Lower leg skin (tissue), 3 donors: ENCODE measurements around the gene TMEM94.

Experiments
- CTCF ChIP-seq, 3 donors: fragments of 450-650 bp; IDR thresholded peaks; one replicate each; pipeline ENCODE4 v1.5.1; 2016; ENCODE audit warnings: antibody characterized with exemption in 3 of 3, mild to moderate bottlenecking in 3 of 3, moderate library complexity in 2 of 3
- POLR2A ChIP-seq, 2 donors: fragments of 450-650 bp; IDR thresholded peaks; one replicate each; pipeline ENCODE4 v1.6.1; 2016 to 2017; ENCODE audit warnings: antibody characterized with exemption in 2 of 2, mild to moderate bottlenecking in 1 of 2, moderate library complexity in 1 of 2

DNA sequence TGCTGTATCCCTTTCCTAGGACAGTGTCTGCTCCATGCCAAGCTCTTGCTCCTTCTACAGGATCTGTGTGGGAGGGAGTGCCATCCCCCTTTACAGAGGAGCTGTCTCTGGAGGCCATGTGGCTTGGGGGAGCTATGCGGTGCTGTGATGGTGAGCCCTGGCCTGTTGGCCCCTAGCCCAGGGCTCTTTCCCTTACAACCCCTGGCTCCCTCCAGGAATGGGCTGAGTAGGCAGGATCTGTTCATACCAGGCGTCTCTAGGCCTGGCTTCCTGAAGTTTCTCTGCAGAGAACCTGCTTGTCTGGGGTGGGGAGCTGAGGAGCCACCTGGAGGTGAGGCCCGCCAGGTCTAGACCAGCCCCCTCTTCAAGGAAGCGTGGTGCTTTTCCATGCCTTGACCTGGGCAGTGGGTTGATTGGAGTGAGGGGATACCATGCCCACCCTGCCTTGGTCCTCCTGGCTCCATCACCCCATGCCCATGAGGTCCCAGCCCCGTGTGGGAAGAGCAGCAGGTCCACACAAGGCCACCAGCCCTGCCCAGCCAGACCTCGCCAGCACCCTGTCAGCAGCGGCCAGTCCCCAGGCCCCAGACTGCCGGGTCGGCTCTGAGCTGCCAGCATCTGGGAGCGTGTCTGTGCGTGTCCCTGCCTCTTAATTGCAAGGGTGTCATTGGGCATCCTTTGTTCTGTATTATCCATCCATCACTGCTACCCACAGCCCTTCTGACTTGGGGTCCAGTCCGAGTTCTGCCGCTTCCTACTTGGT, 83.7 kb downstream of the TMEM94 start:
- TF ChIP-seq CTCF (IDR thresholded peaks at IDR 0.05): no peak
- TF ChIP-seq POLR2A (IDR thresholded peaks at IDR 0.05): no peak
